Gastrocnemius medialis (tissue), 4 donors: ENCODE measurements around the gene MAU2.
A peak's percentile ranks its signal among the peaks of the same experiment; 100 is the strongest.

ENCODE experiments used
- CTCF ChIP-seq, 5 experiments: fragments of 450-650 bp in 3 of 5; fragments of 200-600 bp in 2 of 5; sonication (generic) in 2 of 5; IDR thresholded peaks in 4 of 5; conservative IDR thresholded peaks in 1 of 5; 1 replicate in 4 of 5; 2 replicates in 1 of 5; pipeline ENCODE4 v1.5.1; 2016 to 2019; ENCODE audit warnings: antibody characterized with exemption in 5 of 5, mild to moderate bottlenecking in 3 of 5, moderate library complexity in 3 of 5
- POLR2A ChIP-seq, 2 donors: fragments of 450-650 bp; IDR thresholded peaks; one replicate each; pipeline ENCODE4 v1.6.1; 2017; ENCODE audit warnings: antibody characterized with exemption in 2 of 2, mild to moderate bottlenecking in 2 of 2, moderate library complexity in 2 of 2

GRCh38 chr19:19372656-19373416 is 52.2 kb downstream of the MAU2 start:
- TF ChIP-seq CTCF (IDR thresholded peaks at IDR 0.05 in 4 of 5, conservative IDR thresholded peaks at IDR 0.05 in 1 of 5), result no peak
- peak in 1 of 2 donors; percentile 39 for TF ChIP-seq POLR2A (IDR thresholded peaks at IDR 0.05)
